OCI-LY1 (cell line): Measurements from ENCODE around the gene PIR.

Experiments used
- CTCF ChIP-seq: fragments of 200-600 bp; sonication (generic), shearing (Covaris generic); IDR thresholded peaks from 2 replicates; pipeline ENCODE4 v1.5.1; 2017; ENCODE audit warnings: mild to moderate bottlenecking, antibody characterized with exemption, low read length, moderate library complexity, mixed read lengths
- EZH2 ChIP-seq: fragments of 200-600 bp; sonication (generic), shearing (Covaris generic); IDR thresholded peaks from 2 replicates; pipeline ENCODE4 v1.8.0; 2017; ENCODE audit warnings: borderline replicate concordance, mixed run types, mild to moderate bottlenecking, antibody characterized with exemption, low read length, moderate library complexity, mixed read lengths

- no peak for TF ChIP-seq CTCF
- no peak for TF ChIP-seq EZH2
Observed at GRCh38 chrX:15418041-15418706, 75.0 kb downstream of the PIR start.
